Karpas-422 (cell line): ENCODE data around the gene RAPGEF4. TPM values are rescaled to one million over a fixed set of nuclear protein-coding genes. Genes with fewer than 3 reads are reported as not detected.
"Not testable (repeated sequence)": the region's sequence is repeated elsewhere in the genome, so short reads cannot be mapped to it uniquely, and the experiment has no call there.

Experiments
- DNase-seq: peaks from one replicate; pipeline ENCODE4 v3.0.0-alpha.2; 2015
- H2AFZ ChIP-seq: fragments of 200-600 bp; sonication (generic); 2 replicates; pipeline ENCODE4 v1.6.1; 2014; ENCODE audit warnings: antibody characterized with exemption, low read length, mixed read lengths
- H3K27ac ChIP-seq: fragments of 200-600 bp; sonication (generic); 2 replicates; pipeline ENCODE4 v1.5.1; 2014; ENCODE audit warnings: mild to moderate bottlenecking, low read length, moderate library complexity
- H3K27me3 ChIP-seq: fragments of 200-600 bp; sonication (generic); 2 replicates; pipeline ENCODE4 v1.6.1; 2014; ENCODE audit warnings: low read length, mixed read lengths
- H3K36me3 ChIP-seq: fragments of 200-600 bp; sonication (generic); 2 replicates; pipeline ENCODE4 v1.6.1; 2014; ENCODE audit warnings: low read length, mixed read lengths; ENCODE audit not compliant: insufficient read depth
- H3K4me1 ChIP-seq: fragments of 200-600 bp; sonication (generic); 2 replicates; pipeline ENCODE4 v1.6.1; 2014; ENCODE audit warnings: mild to moderate bottlenecking, low read length, mixed read lengths
- H3K4me2 ChIP-seq: fragments of 200-600 bp; sonication (generic); 2 replicates; pipeline ENCODE4 v1.6.1; 2014; ENCODE audit warnings: low read length, low read depth, mild to moderate bottlenecking; ENCODE audit not compliant: poor library complexity, severe bottlenecking
- H3K4me3 ChIP-seq: fragments of 200-600 bp; sonication (generic); 2 replicates; pipeline ENCODE4 v1.5.1; 2014; ENCODE audit warnings: mild to moderate bottlenecking, antibody characterized with exemption, low read length, mixed read lengths
- H3K79me2 ChIP-seq: fragments of 200-600 bp; sonication (generic); 2 replicates; pipeline ENCODE4 v1.6.1; 2014; ENCODE audit warnings: mild to moderate bottlenecking, low read length, mixed read lengths
- H3K9ac ChIP-seq: fragments of 200-600 bp; sonication (generic); 2 replicates; pipeline ENCODE4 v1.6.0; 2014; ENCODE audit warnings: low read length
- H3K9me2 ChIP-seq: fragments of 200-600 bp; sonication (generic), shearing (Covaris generic); replicated peaks from 2 replicates; pipeline ENCODE4 v1.6.0; 2014; ENCODE audit warnings: mild to moderate bottlenecking, low read length, moderate library complexity; ENCODE audit not compliant: insufficient read depth
- H3K9me3 ChIP-seq: fragments of 300-700, 200-600 bp; sonication (generic); 2 replicates; pipeline ENCODE4 v1.6.1; 2014; ENCODE audit warnings: low read length, mixed read lengths
- H4K20me1 ChIP-seq: fragments of 200-600 bp; sonication (generic); 2 replicates; pipeline ENCODE4 v1.6.1; 2014; ENCODE audit warnings: mild to moderate bottlenecking, antibody characterized with exemption, low read length, low read depth; ENCODE audit not compliant: insufficient read depth
- total RNA-seq: library from RNA; depleted of rRNA; stranded (reverse); fragments of >200 nt; shearing (Covaris generic); gene quantifications from 2 replicates; pipeline ENCODE4 v1.2.3, GENCODE V29; 2014; ENCODE audit warnings: low replicate concordance

RAPGEF4 gene
- total RNA-seq, 1 experiment from 2014 or later: 0.97 TPM

DNA sequence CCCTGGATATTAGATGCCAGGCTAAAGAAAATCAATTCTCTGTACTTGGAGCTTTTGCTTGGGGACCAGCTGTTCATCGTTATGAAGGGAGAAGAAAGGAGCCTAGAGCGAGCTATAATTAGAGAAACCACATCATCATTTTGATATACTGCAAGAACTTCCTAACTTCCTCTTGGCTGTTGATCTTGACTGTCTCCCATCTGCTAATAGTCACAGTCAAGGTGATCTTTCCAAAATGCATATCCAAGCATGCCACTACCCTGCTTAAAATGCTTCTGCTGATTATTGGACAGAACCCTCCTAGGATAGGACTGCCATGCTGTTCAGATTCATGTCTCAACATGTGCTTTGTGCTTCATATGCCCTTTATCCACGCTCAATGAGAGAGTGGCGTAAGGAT is 54.8 kb downstream of the RAPGEF4 start:
- no peak for DNase-seq
- Histone ChIP-seq H3K9me2 (no peaks in the 10 kb centered on the region; the same call in 1 of the 2 replicates), H2AFZ (no peak overlapping the region), H3K4me3 (no peak overlapping the region), H3K4me1 (peaks cover 12% of the 10 kb centered on the region), H4K20me1 (no peaks in the 10 kb centered on the region), H3K36me3 (no peaks in the 10 kb centered on the region), H3K9ac (no peak overlapping the region), H3K9me3 (no peaks in the 10 kb centered on the region), H3K27me3 (no peaks in the 10 kb centered on the region), H3K4me2 (no peak overlapping the region), H3K27ac (no peak overlapping the region), H3K79me2 (no peaks in the 10 kb centered on the region)

GRCh38 chr2:172791953-172792352 is 56.3 kb downstream of the RAPGEF4 start:
- Histone ChIP-seq H3K9me2 (no peaks in the 10 kb centered on the region; the same call in 1 of the 2 replicates), H3K36me3 (no peaks in the 10 kb centered on the region), H4K20me1 (no peaks in the 10 kb centered on the region), H3K9me3 (no peaks in the 10 kb centered on the region), H3K9ac (no peak overlapping the region), H3K27ac (no peak overlapping the region), H3K4me3 (no peak overlapping the region), H3K79me2 (no peaks in the 10 kb centered on the region), H3K4me1 (peaks cover 12% of the 10 kb centered on the region), H3K27me3 (no peaks in the 10 kb centered on the region), H3K4me2 (no peak overlapping the region), H2AFZ (no peak overlapping the region)
- DNase-seq: no peak

DNA sequence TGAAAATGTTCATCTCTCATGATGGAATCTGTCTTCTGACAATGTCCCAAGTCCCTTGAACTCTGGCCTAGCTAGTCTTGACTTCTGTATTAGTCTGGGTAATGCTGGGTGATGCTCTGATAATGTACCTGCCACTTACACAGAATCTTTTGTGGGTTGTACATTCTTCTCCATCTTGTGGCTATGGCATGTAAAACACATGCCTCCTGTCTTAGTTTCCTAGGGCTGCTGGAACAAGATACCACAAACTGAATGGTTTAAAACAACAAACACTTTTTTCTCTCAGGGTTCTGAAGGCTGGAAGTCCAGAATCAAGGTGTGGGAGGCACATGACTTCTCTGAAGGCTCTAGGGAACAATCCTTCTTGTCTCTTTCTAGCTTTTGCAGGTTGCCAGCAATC is 57.1 kb downstream of the RAPGEF4 start:
- no peak overlapping the region for H3K4me2 ChIP-seq
- no peak overlapping the region for H3K9ac ChIP-seq
- H3K4me3 ChIP-seq: no peak overlapping the region
- no peaks in the 10 kb centered on the region for H3K36me3 ChIP-seq
- no peaks in the 10 kb centered on the region for H3K27me3 ChIP-seq
- H4K20me1 ChIP-seq: no peaks in the 10 kb centered on the region
- DNase-seq: no peak
- H2AFZ ChIP-seq: no peak overlapping the region
- no peaks in the 10 kb centered on the region for H3K79me2 ChIP-seq
- no peak overlapping the region for H3K27ac ChIP-seq
- H3K4me1 ChIP-seq: peaks cover 12% of the 10 kb centered on the region
- H3K9me3 ChIP-seq: no peaks in the 10 kb centered on the region
- no peaks in the 10 kb centered on the region; the same call in 1 of the 2 replicates for H3K9me2 ChIP-seq

DNA sequence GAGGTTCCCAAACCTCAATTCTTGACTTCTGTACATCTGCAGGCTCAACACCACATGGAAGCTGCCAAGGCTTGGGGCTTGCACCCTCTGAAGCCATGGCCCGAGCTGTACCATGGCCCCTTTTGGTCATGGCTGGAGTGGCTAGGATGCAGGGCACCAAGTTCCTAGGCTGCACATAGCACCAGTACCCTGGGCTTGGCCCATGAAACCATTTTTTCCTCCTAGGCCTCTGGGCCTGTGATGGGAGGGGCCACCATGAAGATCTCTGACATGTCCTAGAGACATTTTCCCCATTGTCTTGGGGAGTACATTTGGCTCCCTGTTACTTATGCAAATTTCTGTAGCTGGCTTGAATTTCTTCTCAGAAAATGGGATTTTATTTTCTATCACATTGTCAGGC is 67.7 kb downstream of the RAPGEF4 start:
- not testable (repeated sequence) for H3K4me1 ChIP-seq, H3K36me3 ChIP-seq, H3K4me3 ChIP-seq, H3K4me2 ChIP-seq, H3K27ac ChIP-seq, H3K27me3 ChIP-seq, H3K9me2 ChIP-seq, H3K9me3 ChIP-seq, H2AFZ ChIP-seq, H3K79me2 ChIP-seq, H4K20me1 ChIP-seq, H3K9ac ChIP-seq, DNase-seq

- Histone ChIP-seq H3K4me2 (no peak overlapping the region), H3K27ac (no peak overlapping the region), H3K36me3 (no peaks in the 10 kb centered on the region), H3K9me2 (no peaks in the 10 kb centered on the region), H3K9me3 (no peaks in the 10 kb centered on the region), H3K79me2 (no peaks in the 10 kb centered on the region), H2AFZ (no peak overlapping the region), H3K4me3 (no peak overlapping the region), H4K20me1 (no peaks in the 10 kb centered on the region), H3K27me3 (no peaks in the 10 kb centered on the region), H3K9ac (no peak overlapping the region), H3K4me1 (no peaks in the 10 kb centered on the region)
- no peak for DNase-seq
These were observed 68.8 kb downstream of the RAPGEF4 start for GRCh38 chr2:172804423-172804822.

GRCh38 chr2:172806493-172806892 is 70.8 kb downstream of the RAPGEF4 start:
- no peaks in the 10 kb centered on the region for H4K20me1 ChIP-seq
- H3K9ac ChIP-seq: no peak overlapping the region
- no peaks in the 10 kb centered on the region for H3K4me1 ChIP-seq
- no peaks in the 10 kb centered on the region for H3K27me3 ChIP-seq
- peak; percentile 67 for DNase-seq
- no peak overlapping the region for H3K4me2 ChIP-seq
- no peaks in the 10 kb centered on the region for H3K9me2 ChIP-seq
- no peak overlapping the region for H3K27ac ChIP-seq
- H3K9me3 ChIP-seq: no peaks in the 10 kb centered on the region
- no peaks in the 10 kb centered on the region for H3K36me3 ChIP-seq
- no peak overlapping the region for H2AFZ ChIP-seq
- H3K4me3 ChIP-seq: no peak overlapping the region
- H3K79me2 ChIP-seq: no peaks in the 10 kb centered on the region

- no peak for DNase-seq
- Histone ChIP-seq H4K20me1 (no peaks in the 10 kb centered on the region), H3K9me3 (no peaks in the 10 kb centered on the region), H3K9me2 (no peaks in the 10 kb centered on the region), H3K9ac (no peak overlapping the region), H3K27me3 (no peaks in the 10 kb centered on the region), H3K79me2 (no peaks in the 10 kb centered on the region), H3K4me2 (no peak overlapping the region), H3K4me1 (no peaks in the 10 kb centered on the region), H3K27ac (no peak overlapping the region), H3K36me3 (no peaks in the 10 kb centered on the region), H2AFZ (no peak overlapping the region), H3K4me3 (no peak overlapping the region)
These were observed 71.4 kb downstream of the RAPGEF4 start for GRCh38 chr2:172806996-172807395.

DNA sequence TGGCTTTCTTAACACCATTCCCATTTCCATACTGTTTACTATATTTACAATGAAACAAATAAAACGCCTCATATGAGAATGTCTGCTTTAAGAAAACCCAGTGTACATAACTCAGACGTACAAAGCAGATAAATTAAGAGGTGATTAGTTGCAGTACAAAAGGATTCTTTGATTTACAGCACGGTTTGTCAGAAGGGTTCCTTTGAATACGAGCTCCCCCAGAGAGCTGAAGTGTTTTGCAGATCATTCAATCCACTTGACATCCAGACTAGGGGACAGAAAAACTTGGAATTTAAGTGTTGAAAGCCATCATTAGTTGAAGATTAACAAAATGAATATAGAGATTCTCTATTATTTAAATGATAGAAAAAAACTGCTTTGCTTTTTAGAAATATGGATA is 72.5 kb downstream of the RAPGEF4 start:
- Histone ChIP-seq H3K27me3 (no peaks in the 10 kb centered on the region), H3K4me2 (no peak overlapping the region), H3K9ac (no peak overlapping the region), H2AFZ (no peak overlapping the region), H3K4me1 (no peaks in the 10 kb centered on the region), H3K9me3 (no peaks in the 10 kb centered on the region), H4K20me1 (no peaks in the 10 kb centered on the region), H3K27ac (no peak overlapping the region), H3K36me3 (no peaks in the 10 kb centered on the region), H3K4me3 (no peak overlapping the region), H3K79me2 (no peaks in the 10 kb centered on the region), H3K9me2 (no peaks in the 10 kb centered on the region)
- DNase-seq: no peak

- Histone ChIP-seq H3K9me3 (no peaks in the 10 kb centered on the region), H3K36me3 (no peaks in the 10 kb centered on the region), H3K4me1 (no peaks in the 10 kb centered on the region), H3K4me2 (no peak overlapping the region), H4K20me1 (no peaks in the 10 kb centered on the region), H3K27ac (no peak overlapping the region), H3K9ac (no peak overlapping the region), H3K4me3 (no peak overlapping the region), H3K9me2 (no peaks in the 10 kb centered on the region), H2AFZ (no peak overlapping the region), H3K27me3 (no peaks in the 10 kb centered on the region), H3K79me2 (no peaks in the 10 kb centered on the region)
- DNase-seq: peak; percentile 48
These were observed 75.4 kb downstream of the RAPGEF4 start for GRCh38 chr2:172811027-172811426.
